Transverse colon (tissue), 4 donors: ENCODE results near the gene CSPG5. TPM values are rescaled to one million over a fixed set of nuclear protein-coding genes. Genes with fewer than 3 reads are reported as not detected.

Source experiments
- DNase-seq: peaks from one replicate; pipeline ENCODE4 v3.0.0-alpha.2; 2019
- H3K27ac ChIP-seq, 4 donors: fragments of 200-600 bp; sonication (generic); 2 replicates each; pipeline ENCODE4 v1.5.1; 2016 to 2018; ENCODE audit warnings: inconsistent platforms in 4 of 4
- H3K27me3 ChIP-seq: fragments of 200-600 bp; sonication (generic); 2 replicates; pipeline ENCODE4 v1.5.1; 2017; ENCODE audit warnings: inconsistent platforms
- H3K36me3 ChIP-seq, 4 donors: fragments of 200-600 bp; sonication (generic); 2 replicates each; pipeline ENCODE4 v1.5.1; 2017 to 2019; ENCODE audit warnings: inconsistent platforms in 4 of 4
- H3K4me1 ChIP-seq, 4 donors: fragments of 200-600 bp; sonication (generic); 2 replicates each; pipeline ENCODE4 v1.5.1; 2017 to 2020; ENCODE audit warnings: inconsistent platforms in 4 of 4
- H3K4me3 ChIP-seq, 4 donors: fragments of 200-600 bp; sonication (generic); 1 replicate in 1 of 4; 2 replicates in 3 of 4; pipeline versions ENCODE4 v1.5.1 to v1.6.1; 2017 to 2019; ENCODE audit warnings: inconsistent platforms in 4 of 4
- H3K9me3 ChIP-seq, 2 donors: fragments of 200-600 bp; sonication (generic); 2 replicates each; pipeline ENCODE4 v1.5.1; 2017 to 2019; ENCODE audit warnings: inconsistent platforms in 2 of 2
- CTCF ChIP-seq, 5 experiments: fragments of 200-600 bp in 3 of 5; fragments of 450-650 bp in 2 of 5; sonication (generic) in 3 of 5; IDR thresholded peaks; 1 replicate in 2 of 5; 2 replicates in 3 of 5; pipeline ENCODE4 v1.5.1; 2016 to 2017; ENCODE audit warnings: antibody characterized with exemption in 5 of 5, inconsistent platforms in 3 of 5, mild to moderate bottlenecking in 2 of 5, moderate library complexity in 1 of 5
- EP300 ChIP-seq: sonication (generic); formaldehyde crosslinking; IDR thresholded peaks from one replicate; pipeline ENCODE4 v1.6.1; 2017; ENCODE audit warnings: antibody characterized with exemption, low read depth
- POLR2A ChIP-seq: fragments of 450-650 bp; IDR thresholded peaks from one replicate; pipeline ENCODE4 v1.6.1; 2016; ENCODE audit warnings: antibody characterized with exemption, mild to moderate bottlenecking, moderate library complexity
- POLR2AphosphoS5 ChIP-seq, 3 donors: sonication (generic); formaldehyde crosslinking; IDR thresholded peaks; one replicate each; pipeline ENCODE4 v1.6.1; 2016; ENCODE audit warnings: antibody characterized with exemption in 3 of 3
- WGBS, 2 donors: methylation state at CpG; one replicate each; pipeline ENCODE4 v1.1.5; 2018; ENCODE audit warnings: low coverage in 1 of 2; 5-methylcytosine and 5-hydroxymethylcytosine counted together
- in situ Hi-C, 4 donors: fragments of 200-750 bp; cut with MboI; loops; one replicate each; pipeline versions ENCODE4 v1.15.0 to v1.15.1; 2017; ENCODE audit warnings: low sequenced_read_pairs in 3 of 4, low pct_ligation_motif_present in 1 of 4, low pct_unique_long_range_greater_than_20kb in 1 of 4
- intact Hi-C: fragments of 100-400 bp; cut with DNase I; formaldehyde crosslinking; loops from one replicate; pipeline ENCODE4 v1.15.1; 2023; ENCODE audit warnings: low total_unique reads
- total RNA-seq, 4 donors: library from RNA; depleted of rRNA; stranded (reverse); fragments of >200 nt; gene quantifications; one replicate each; pipeline ENCODE4 v1.1.0, GENCODE V29; 2016

Gene CSPG5
- total RNA-seq, 4 donors from 2014 or later = 0.60 to 2.6 (median 0.96) TPM; not detected in 1

GRCh38 chr3:47577583-47578118 lies 1.0 kb downstream of the CSPG5 start:
- in situ Hi-C loops (no loop called here), intact Hi-C loops (no loop called here)
- Histone ChIP-seq H3K36me3 (no peaks in the 10 kb centered on the region), H3K27ac (no peak overlapping the region), H3K4me3 (peak overlapping the region; percentile 61 to 83 (median 68)), H3K4me1 (peaks cover 10 to 15% (median 12%) of the 10 kb centered on the region in 4 donors), H3K27me3 (peaks cover 45% of the 10 kb centered on the region), H3K9me3 (no peaks in the 10 kb centered on the region)
- 11% methylated on average over 17 of the region's 49 CpGs; no CpG with 5 or more reads in 1 of the 2 donors for WGBS, 2 donors
- no peak for TF ChIP-seq POLR2AphosphoS5 (IDR thresholded peaks at IDR 0.05)
- no peak for TF ChIP-seq CTCF (IDR thresholded peaks at IDR 0.05)
- no peak for TF ChIP-seq POLR2A
- no peak for TF ChIP-seq EP300
- peak; percentile 10 for DNase-seq

- DNase-seq = no peak
- Histone ChIP-seq H3K36me3 (no peaks in the 10 kb centered on the region), H3K4me3 (no peak overlapping the region), H3K27me3 (peaks cover 22% of the 10 kb centered on the region), H3K27ac (no peak overlapping the region), H3K4me1 (peaks cover 6 to 8% (median 8%) of the 10 kb centered on the region in 4 donors), H3K9me3 (no peaks in the 10 kb centered on the region)
- in situ Hi-C loops (no loop called here), intact Hi-C loops (no loop called here)
- 73 to 100% methylated on average over 1 to 9 of the region's 9 CpGs for WGBS, 2 donors
- no peak for TF ChIP-seq POLR2AphosphoS5 (IDR thresholded peaks at IDR 0.05)
Observed at GRCh38 chr3:47573190-47574172, 5.2 kb downstream of the CSPG5 start.

- H3K4me1 ChIP-seq = no peaks in the 10 kb centered on the region
- no peak overlapping the region for H3K27ac ChIP-seq
- no peaks in the 10 kb centered on the region for H3K36me3 ChIP-seq
- WGBS, 2 donors = 80 to 84% methylated on average over 3 to 10 of the region's 10 CpGs
- peaks cover 10% of the 10 kb centered on the region for H3K27me3 ChIP-seq
- no peaks in the 10 kb centered on the region for H3K9me3 ChIP-seq
- DNase-seq = no peak
- in situ Hi-C loops (no loop called here), intact Hi-C loops (no loop called here)
- H3K4me3 ChIP-seq = no peak overlapping the region
- no peak for TF ChIP-seq POLR2AphosphoS5 (IDR thresholded peaks at IDR 0.05)
- TF ChIP-seq POLR2A = no peak
- no peak for TF ChIP-seq EP300
- no peak for TF ChIP-seq CTCF (IDR thresholded peaks at IDR 0.05)
Observed at GRCh38 chr3:47571391-47572175, 7.1 kb downstream of the CSPG5 start.

GRCh38 chr3:47568901-47569300 lies 9.8 kb downstream of the CSPG5 start:
- intact Hi-C loops (no loop called here), in situ Hi-C loops (no loop called here)
- Histone ChIP-seq H3K27ac (no peak overlapping the region), H3K4me3 (no peak overlapping the region), H3K27me3 (no peaks in the 10 kb centered on the region), H3K36me3 (no peaks in the 10 kb centered on the region), H3K9me3 (no peaks in the 10 kb centered on the region), H3K4me1 (no peaks in the 10 kb centered on the region)
- no peak for DNase-seq
- TF ChIP-seq POLR2A (no peak), CTCF (IDR thresholded peaks at IDR 0.05) (no peak), POLR2AphosphoS5 (IDR thresholded peaks at IDR 0.05) (no peak), EP300 (no peak)
- 90 to 91% methylated on average over 6 of the region's 6 CpGs for WGBS, 2 donors
